OCI-LY3 (cell line): ENCODE measurements around the gene SCGB1A1.

Source experiments
- H2AFZ ChIP-seq: fragments of 200-600, 300-600 bp; shearing (Covaris generic); 2 replicates; pipeline ENCODE4 v1.6.0; 2014; ENCODE audit warnings: antibody characterized with exemption, low read depth, low read length
- H3K27ac ChIP-seq: fragments of 200-600, 300-600 bp; sonication (generic); 2 replicates; pipeline ENCODE4 v1.5.1; 2014; ENCODE audit warnings: mild to moderate bottlenecking, low read length, moderate library complexity, mixed read lengths
- H3K27me3 ChIP-seq: fragments of 200-600, 300-600 bp; sonication (generic); 2 replicates; pipeline ENCODE4 v1.6.1; 2014; ENCODE audit warnings: low read depth, low read length, mixed read lengths
- H3K36me3 ChIP-seq: fragments of 200-600, 300-600 bp; sonication (generic); replicated peaks from 2 replicates; pipeline ENCODE3; 2014; ENCODE audit warnings: low read depth, low read length, mixed read lengths
- H3K4me1 ChIP-seq: fragments of 300-600, 200-600 bp; sonication (generic); 2 replicates; pipeline ENCODE4 v1.6.1; 2014; ENCODE audit warnings: low read length, mixed read lengths
- H3K4me2 ChIP-seq: fragments of 200-600, 300-600 bp; sonication (generic); 2 replicates; pipeline ENCODE4 v1.6.1; 2014; ENCODE audit warnings: low read length, mixed read lengths
- H3K4me3 ChIP-seq: fragments of 300-600, 200-600 bp; sonication (generic); 2 replicates; pipeline ENCODE4 v1.5.1; 2014; ENCODE audit warnings: antibody characterized with exemption, mild to moderate bottlenecking, low read length, moderate library complexity
- H3K79me2 ChIP-seq: fragments of 300-600, 200-600 bp; shearing (Covaris generic); 2 replicates; pipeline ENCODE4 v1.6.1; 2014; ENCODE audit warnings: mild to moderate bottlenecking, low read length, mixed read lengths
- H3K9ac ChIP-seq: fragments of 300-600, 200-600 bp; shearing (Covaris generic); 2 replicates; pipeline ENCODE4 v1.6.0; 2014; ENCODE audit warnings: mild to moderate bottlenecking, low read length, moderate library complexity
- H3K9me3 ChIP-seq: fragments of 200-600, 300-600 bp; shearing (Covaris generic); 2 replicates; pipeline ENCODE4 v1.6.1; 2014; ENCODE audit warnings: low read length, mixed read lengths; ENCODE audit not compliant: insufficient read depth
- H4K20me1 ChIP-seq: fragments of 200-600, 300-600 bp; sonication (generic); 2 replicates; pipeline ENCODE4 v1.6.1; 2016; ENCODE audit warnings: low read length, mixed read lengths; ENCODE audit not compliant: insufficient read depth
- CTCF ChIP-seq: fragments of 200-600, 300-600 bp; sonication (generic); IDR thresholded peaks from 2 replicates; pipeline ENCODE4 v1.5.1; 2014; ENCODE audit warnings: antibody characterized with exemption, low read length, low read depth
- EZH2phosphoT487 ChIP-seq: fragments of 200-600 bp; shearing (Covaris generic); IDR thresholded peaks from 2 replicates; pipeline ENCODE4 v1.6.1; 2018; ENCODE audit warnings: antibody characterized with exemption, mixed run types, low read depth

Gene SCGB1A1

GRCh38 chr11:62418136-62418535 is 697 bp upstream of the SCGB1A1 start:
- H3K4me2 ChIP-seq = no peak overlapping the region
- no peaks in the 10 kb centered on the region for H3K79me2 ChIP-seq
- H2AFZ ChIP-seq = no peak overlapping the region
- H3K27ac ChIP-seq = no peak overlapping the region
- no peak overlapping the region for H3K4me3 ChIP-seq
- no peaks in the 10 kb centered on the region for H3K36me3 ChIP-seq
- no peak overlapping the region for H3K9ac ChIP-seq
- H3K27me3 ChIP-seq = peaks cover 6% of the 10 kb centered on the region
- no peaks in the 10 kb centered on the region for H4K20me1 ChIP-seq
- H3K4me1 ChIP-seq = peaks cover 4% of the 10 kb centered on the region
- H3K9me3 ChIP-seq = no peaks in the 10 kb centered on the region
- TF ChIP-seq CTCF = no peak
- TF ChIP-seq EZH2phosphoT487 = no peak

DNA sequence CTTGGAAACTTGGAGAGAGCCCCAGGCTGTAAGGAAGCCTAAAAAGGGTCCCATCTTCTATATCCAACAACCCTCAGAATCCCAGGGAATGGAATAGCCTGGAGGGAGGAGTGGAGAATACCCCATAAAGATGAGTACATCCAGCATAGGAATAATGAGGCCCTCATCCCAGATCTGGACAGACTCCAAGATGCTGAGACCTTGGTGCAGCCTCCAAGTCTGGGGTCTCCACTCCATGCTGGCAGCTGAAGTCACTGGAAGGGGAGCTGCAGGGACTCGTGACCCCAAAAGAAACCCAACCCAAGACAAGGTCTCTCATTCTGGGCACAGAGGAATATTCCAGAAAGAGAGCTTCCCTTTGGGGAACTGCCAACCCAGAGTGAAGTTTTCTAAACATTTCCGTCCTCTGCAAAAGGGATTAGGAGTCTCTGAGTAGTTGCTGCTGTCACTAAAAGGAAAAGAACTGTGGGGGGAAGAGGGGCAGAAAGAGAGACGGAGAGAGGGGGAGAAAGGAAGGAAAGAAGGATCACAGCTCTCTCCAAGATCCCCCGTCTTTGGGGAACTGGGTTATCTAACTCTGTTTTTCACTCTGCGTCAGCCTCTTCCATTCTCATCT is 589 bp downstream of the SCGB1A1 start:
- no peak overlapping the region for H2AFZ ChIP-seq
- H3K27ac ChIP-seq = no peak overlapping the region
- no peaks in the 10 kb centered on the region for H3K36me3 ChIP-seq
- H3K4me3 ChIP-seq = no peak overlapping the region
- no peak overlapping the region for H3K4me2 ChIP-seq
- H3K9ac ChIP-seq = no peak overlapping the region
- TF ChIP-seq CTCF (no peak), EZH2phosphoT487 (no peak)
- peaks cover 4% of the 10 kb centered on the region for H3K4me1 ChIP-seq
- H3K79me2 ChIP-seq = no peaks in the 10 kb centered on the region
- no peaks in the 10 kb centered on the region for H3K9me3 ChIP-seq
- peaks cover 16% of the 10 kb centered on the region for H3K27me3 ChIP-seq
- no peaks in the 10 kb centered on the region for H4K20me1 ChIP-seq

DNA sequence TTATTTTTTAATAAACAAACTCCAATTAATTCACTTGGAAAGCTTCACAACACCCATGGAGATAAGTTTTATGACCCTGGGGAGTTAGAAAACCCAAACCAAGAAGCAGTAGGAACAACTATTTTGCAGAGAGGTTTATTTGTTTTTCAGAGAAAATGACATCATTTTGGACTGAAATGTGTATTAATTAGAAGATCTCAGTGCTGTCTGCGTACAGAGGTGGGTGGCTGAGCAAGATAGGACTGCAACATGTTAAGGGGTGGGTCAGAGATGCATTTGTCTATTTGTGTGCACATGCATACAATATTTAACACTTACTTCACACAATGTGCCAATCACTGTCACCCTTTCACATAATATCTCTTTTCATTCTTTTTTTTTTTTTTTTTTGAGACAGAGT is 1.1 kb downstream of the SCGB1A1 start:
- Histone ChIP-seq H4K20me1 (no peaks in the 10 kb centered on the region), H3K4me1 (peaks cover 4% of the 10 kb centered on the region), H3K27ac (no peak overlapping the region), H3K4me3 (no peak overlapping the region), H3K27me3 (peaks cover 17% of the 10 kb centered on the region), H3K36me3 (no peaks in the 10 kb centered on the region), H3K9me3 (no peaks in the 10 kb centered on the region), H3K4me2 (no peak overlapping the region), H2AFZ (no peak overlapping the region), H3K9ac (no peak overlapping the region), H3K79me2 (no peaks in the 10 kb centered on the region)
- no peak for TF ChIP-seq CTCF
- TF ChIP-seq EZH2phosphoT487 = no peak

GRCh38 chr11:62420882-62421281 is 2.0 kb downstream of the SCGB1A1 start:
- Histone ChIP-seq H3K27ac (no peak overlapping the region), H3K9me3 (no peaks in the 10 kb centered on the region), H4K20me1 (no peaks in the 10 kb centered on the region), H3K4me1 (no peaks in the 10 kb centered on the region), H3K36me3 (no peaks in the 10 kb centered on the region), H2AFZ (no peak overlapping the region), H3K79me2 (no peaks in the 10 kb centered on the region), H3K4me3 (no peak overlapping the region), H3K9ac (no peak overlapping the region), H3K27me3 (peaks cover 17% of the 10 kb centered on the region), H3K4me2 (no peak overlapping the region)
- TF ChIP-seq EZH2phosphoT487 (no peak), CTCF (no peak)
